ENCODE measurements around the gene LRP1.

LRP1 gene

DNA sequence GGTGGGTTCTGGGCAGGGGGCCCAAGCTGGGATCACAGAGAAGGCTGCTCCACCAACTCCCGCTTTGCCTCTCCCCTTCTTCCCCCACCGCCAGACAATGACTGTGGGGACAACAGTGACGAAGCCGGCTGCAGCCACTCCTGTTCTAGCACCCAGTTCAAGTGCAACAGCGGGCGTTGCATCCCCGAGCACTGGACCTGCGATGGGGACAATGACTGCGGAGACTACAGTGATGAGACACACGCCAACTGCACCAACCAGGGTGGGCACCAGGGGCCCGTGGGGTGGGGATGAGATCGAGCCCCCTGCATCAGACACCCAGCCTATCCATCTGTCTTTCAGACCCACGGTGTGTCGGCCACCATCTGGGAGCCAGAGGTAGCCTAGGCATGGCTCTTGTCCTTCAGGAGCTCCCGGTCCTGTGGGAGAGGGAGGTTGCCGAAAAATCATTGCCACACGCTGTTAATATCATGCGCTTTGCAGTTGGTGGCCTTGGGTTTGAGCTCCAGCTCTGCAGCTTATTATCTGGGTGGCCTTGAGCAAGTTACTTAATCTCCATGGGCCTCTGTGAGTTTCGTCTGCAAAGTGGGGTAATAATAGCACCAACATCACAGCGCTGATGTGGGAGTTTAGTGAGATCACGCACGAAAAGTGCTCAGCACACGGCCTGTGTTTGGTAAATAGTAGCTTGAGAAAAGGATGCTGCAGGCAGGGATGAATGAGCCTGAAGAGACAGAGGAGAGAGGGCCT is 40.9 kb downstream of the LRP1 start:
- TF ChIP-seq POLR2A (IDR thresholded peaks at IDR 0.05; ENCODE audit: low read depth, low read length), result no peak
- DNase-seq (ENCODE audit: insufficient read length, low spot score) (no peak), FAIRE-seq (no peak)

- no peak for DNase-seq (ENCODE audit: insufficient read length, low spot score)
- FAIRE-seq, result no peak
- no peak for TF ChIP-seq POLR2A (IDR thresholded peaks at IDR 0.05; ENCODE audit: low read depth, low read length)
These were observed 41.7 kb downstream of the LRP1 start for GRCh38 chr12:57169969-57170368.

DNA sequence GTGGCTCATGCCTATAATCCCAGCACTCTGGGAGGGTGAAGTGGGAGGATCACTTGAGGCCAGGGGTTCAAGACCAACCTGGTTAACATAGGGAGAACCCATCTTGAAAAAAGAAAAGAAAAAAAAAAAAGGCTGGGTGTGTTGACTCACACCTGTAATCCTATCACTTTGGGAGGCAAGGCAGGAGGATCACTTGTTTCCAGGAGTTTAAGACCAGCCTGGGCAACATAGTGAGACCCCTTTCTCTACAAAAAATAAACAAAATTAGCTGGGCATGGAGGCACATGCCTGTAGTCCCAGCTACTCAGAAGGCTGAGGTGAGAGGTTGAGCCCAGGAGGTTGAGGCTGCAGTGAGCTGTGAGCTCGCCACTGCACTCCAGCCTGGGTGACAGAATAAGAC is 42.1 kb downstream of the LRP1 start:
- DNase-seq (ENCODE audit: insufficient read length, low spot score) (no peak), FAIRE-seq (no peak)

DNA sequence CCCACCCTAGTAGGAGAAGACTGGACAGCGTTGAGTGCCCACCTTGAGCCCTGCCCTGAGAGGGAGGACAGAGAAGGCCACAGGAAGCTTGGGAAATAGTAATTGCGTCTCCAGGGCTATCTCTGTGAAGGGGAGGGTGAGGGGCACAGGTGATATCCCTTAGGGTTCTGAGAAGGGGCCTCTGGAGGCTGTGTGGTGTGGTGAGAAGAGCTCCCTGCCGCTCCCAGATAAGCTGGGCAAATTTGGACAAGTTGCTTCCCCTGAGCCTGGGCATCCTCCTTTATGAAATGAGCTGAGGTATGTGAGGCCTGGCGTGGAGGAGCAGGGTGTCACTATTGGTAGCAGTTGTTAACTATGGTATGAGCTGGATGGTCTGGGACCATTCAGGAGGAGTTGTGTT is 42.6 kb downstream of the LRP1 start:
- DNase-seq (ENCODE audit: insufficient read length, low spot score) (no peak), FAIRE-seq (no peak)
- TF ChIP-seq POLR2A (IDR thresholded peaks at IDR 0.05; ENCODE audit: low read depth, low read length), result no peak

More for the DNA sequence above, 42.1 kb downstream of the LRP1 start:
- TF ChIP-seq POLR2A (IDR thresholded peaks at IDR 0.05; ENCODE audit: low read depth, low read length), result no peak

GRCh38 chr12:57171668-57172067 is 43.4 kb downstream of the LRP1 start:
- FAIRE-seq, result no peak
- no peak for TF ChIP-seq POLR2A (IDR thresholded peaks at IDR 0.05; ENCODE audit: low read depth, low read length)
- peak; percentile 68 for DNase-seq (ENCODE audit: insufficient read length, low spot score)

GRCh38 chr12:57173089-57173488 is 44.8 kb downstream of the LRP1 start:
- FAIRE-seq, result no peak
- no peak for DNase-seq (ENCODE audit: insufficient read length, low spot score)
- TF ChIP-seq POLR2A (IDR thresholded peaks at IDR 0.05; ENCODE audit: low read depth, low read length), result no peak

- no peak for FAIRE-seq
- no peak for TF ChIP-seq POLR2A (IDR thresholded peaks at IDR 0.05; ENCODE audit: low read depth, low read length)
These were observed 45.4 kb downstream of the LRP1 start for GRCh38 chr12:57173683-57174082.

DNA sequence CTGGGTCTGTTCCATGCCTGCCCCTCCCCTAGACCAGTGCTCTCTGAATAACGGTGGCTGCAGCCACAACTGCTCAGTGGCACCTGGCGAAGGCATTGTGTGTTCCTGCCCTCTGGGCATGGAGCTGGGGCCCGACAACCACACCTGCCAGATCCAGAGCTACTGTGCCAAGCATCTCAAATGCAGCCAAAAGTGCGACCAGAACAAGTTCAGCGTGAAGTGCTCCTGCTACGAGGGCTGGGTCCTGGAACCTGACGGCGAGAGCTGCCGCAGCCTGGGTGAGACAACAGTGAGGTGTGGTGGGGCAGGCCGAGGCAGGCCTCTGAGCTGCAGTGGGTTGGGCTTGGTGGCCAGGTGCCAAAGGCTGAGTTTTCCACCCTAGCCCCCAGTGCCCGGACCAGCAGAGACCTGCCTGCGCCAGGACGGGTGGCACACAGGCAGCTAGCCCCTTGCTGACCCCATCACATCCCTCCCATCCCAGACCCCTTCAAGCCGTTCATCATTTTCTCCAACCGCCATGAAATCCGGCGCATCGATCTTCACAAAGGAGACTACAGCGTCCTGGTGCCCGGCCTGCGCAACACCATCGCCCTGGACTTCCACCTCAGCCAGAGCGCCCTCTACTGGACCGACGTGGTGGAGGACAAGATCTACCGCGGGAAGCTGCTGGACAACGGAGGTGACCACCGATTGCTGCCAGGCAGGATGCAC is 47.3 kb downstream of the LRP1 start:
- FAIRE-seq (no peak), DNase-seq (ENCODE audit: insufficient read length, low spot score) (peak; percentile 33)
- TF ChIP-seq POLR2A (IDR thresholded peaks at IDR 0.05; ENCODE audit: low read depth, low read length), result no peak

More at GRCh38 chr12:57173683-57174082, 45.4 kb downstream of the LRP1 start:
- DNase-seq (ENCODE audit: insufficient read length, low spot score), result no peak

GRCh38 chr12:57176139-57176477 is 47.8 kb downstream of the LRP1 start:
- DNase-seq (ENCODE audit: insufficient read length, low spot score), result no peak
- FAIRE-seq, result no peak
- no peak for TF ChIP-seq POLR2A (IDR thresholded peaks at IDR 0.05; ENCODE audit: low read depth, low read length)

- DNase-seq (ENCODE audit: insufficient read length, low spot score) (peak; percentile 83), FAIRE-seq (peak; percentile 58)
- no peak for TF ChIP-seq POLR2A (IDR thresholded peaks at IDR 0.05; ENCODE audit: low read depth, low read length)
These were observed 48.6 kb downstream of the LRP1 start for GRCh38 chr12:57176846-57177245.

- FAIRE-seq, result no peak
- no peak for TF ChIP-seq POLR2A (IDR thresholded peaks at IDR 0.05; ENCODE audit: low read depth, low read length)
- no peak for DNase-seq (ENCODE audit: insufficient read length, low spot score)
These were observed 49.1 kb downstream of the LRP1 start for GRCh38 chr12:57177354-57177753.

- no peak for DNase-seq (ENCODE audit: insufficient read length, low spot score)
- FAIRE-seq, result no peak
- TF ChIP-seq POLR2A (IDR thresholded peaks at IDR 0.05; ENCODE audit: low read depth, low read length), result no peak
These were observed 49.9 kb downstream of the LRP1 start for GRCh38 chr12:57178213-57178612.

GRCh38 chr12:57179331-57180086 is 51.2 kb downstream of the LRP1 start:
- DNase-seq (ENCODE audit: insufficient read length, low spot score), result no peak
- no peak for TF ChIP-seq POLR2A (IDR thresholded peaks at IDR 0.05; ENCODE audit: low read depth, low read length)
- FAIRE-seq, result no peak

GRCh38 chr12:57180321-57180989 is 52.2 kb downstream of the LRP1 start:
- DNase-seq (ENCODE audit: insufficient read length, low spot score), result no peak
- no peak for FAIRE-seq
- no peak for TF ChIP-seq POLR2A (IDR thresholded peaks at IDR 0.05; ENCODE audit: low read depth, low read length)
